ENCODE measurements around the gene CFAP99. TPM values are rescaled to one million over a fixed set of nuclear protein-coding genes. Genes with fewer than 3 reads are reported as not detected.

The CFAP99 gene
- total and polyA plus RNA-seq, 9 of the 15 experiments (the other 6 are each of a cell fraction or from before 2014, with no cell fraction given) = 0.07 to 0.18 (median 0.09) TPM; not detected in 6

DNA sequence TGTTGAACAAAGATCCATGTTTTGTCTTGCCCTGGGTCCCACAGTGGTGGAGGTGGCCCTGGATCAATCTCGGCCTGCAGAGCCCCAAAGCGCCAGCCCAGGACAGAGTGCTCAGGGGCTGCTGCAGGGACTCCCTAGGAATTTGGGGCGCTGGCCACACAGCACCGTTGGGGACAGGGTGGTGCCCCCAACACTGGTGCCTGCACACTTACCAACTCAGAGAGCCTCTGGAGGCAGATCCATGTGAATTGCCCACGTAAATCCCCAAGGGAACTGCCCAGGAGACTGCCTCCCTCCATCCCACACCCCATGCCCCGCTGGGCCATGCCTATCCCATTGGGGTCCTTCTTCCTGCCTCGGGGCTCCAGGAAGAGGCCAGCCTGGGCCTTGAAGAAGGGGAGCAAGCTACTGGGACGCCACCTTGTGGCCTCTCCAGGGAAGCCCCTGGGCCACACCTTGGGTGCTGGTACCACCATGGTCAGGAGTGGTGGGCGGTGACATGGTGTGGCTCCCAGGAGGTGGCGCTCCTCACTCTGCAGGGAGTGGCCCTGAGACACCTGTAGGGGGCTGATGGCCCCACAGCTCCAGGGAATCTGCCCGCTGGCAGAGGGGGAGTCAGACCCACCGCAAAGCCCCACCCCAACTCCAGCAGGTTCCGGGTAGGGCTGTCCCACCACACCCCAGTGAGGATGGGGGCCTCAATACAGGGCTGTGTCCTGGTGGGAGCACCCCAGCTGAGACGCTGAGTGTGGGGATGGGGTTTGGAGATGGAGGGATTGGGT is 22.8 kb downstream of the CFAP99 start (continued):
- no peak for TF ChIP-seq FOXP1 (CRISPR knock-in tag; IDR thresholded peaks at IDR 0.05)
- no peak for TF ChIP-seq SFPQ (IDR thresholded peaks at IDR 0.05; ENCODE audit: low read depth, low read length)
- no peak for TF ChIP-seq ZKSCAN3 (CRISPR knock-in tag; IDR thresholded peaks at IDR 0.05)
- TF ChIP-seq XRCC4 (IDR thresholded peaks at IDR 0.05; ENCODE audit: extremely low read depth, insufficient read depth, insufficient read length) = no peak
- TF ChIP-seq ZBTB49 (CRISPR knock-in tag; IDR thresholded peaks at IDR 0.05; ENCODE audit: borderline replicate concordance) = no peak
- TF ChIP-seq NR2C1 (IDR thresholded peaks at IDR 0.05) = no peak
- TF ChIP-seq NR2C1 (tag; IDR thresholded peaks at IDR 0.05) = no peak
- no peak for TF ChIP-seq C11orf30 (IDR thresholded peaks at IDR 0.05; ENCODE audit: low read depth)
- no peak for TF ChIP-seq ZNF561 (CRISPR knock-in tag; conservative IDR thresholded peaks at IDR 0.05)
- TF ChIP-seq SAFB2 (IDR thresholded peaks at IDR 0.05; ENCODE audit: borderline replicate concordance, low read depth, low read length, severe bottlenecking) = no peak
- TF ChIP-seq HNRNPUL1 (IDR thresholded peaks at IDR 0.05; ENCODE audit: low read length) = no peak
- TF ChIP-seq TEAD4 (IDR thresholded peaks at IDR 0.05; ENCODE audit: low read length) = no peak
- no peak for TF ChIP-seq TEAD4 (CRISPR knock-in tag; IDR thresholded peaks at IDR 0.05; ENCODE audit: borderline replicate concordance)
- TF ChIP-seq ZFPM2 (CRISPR knock-in tag; IDR thresholded peaks at IDR 0.05) = no peak
- TF ChIP-seq CBX5 (IDR thresholded peaks at IDR 0.05; ENCODE audit: borderline replicate concordance, low read depth) = peak; percentile 58; the same call in 1 of the 2 replicates
- no peak for TF ChIP-seq ZNF197 (CRISPR knock-in tag; IDR thresholded peaks at IDR 0.05; ENCODE audit: low read depth)
- no peak for TF ChIP-seq STAT5A (IDR thresholded peaks at IDR 0.05; ENCODE audit: borderline replicate concordance, low read length)
- TF ChIP-seq BCOR (IDR thresholded peaks at IDR 0.05) = no peak; the same call in 1 of the 2 replicates
- TF ChIP-seq ATF3 (IDR thresholded peaks at IDR 0.05) = no peak
- no peak for TF ChIP-seq ATF3 (CRISPR knock-in tag; conservative IDR thresholded peaks at IDR 0.05)
- TF ChIP-seq DMBX1 (CRISPR knock-in tag; IDR thresholded peaks at IDR 0.05; ENCODE audit: borderline replicate concordance) = no peak
- TF ChIP-seq RB1 (IDR thresholded peaks at IDR 0.05; ENCODE audit: low read depth) = peak; percentile 95
- TF ChIP-seq, protein P1, sequence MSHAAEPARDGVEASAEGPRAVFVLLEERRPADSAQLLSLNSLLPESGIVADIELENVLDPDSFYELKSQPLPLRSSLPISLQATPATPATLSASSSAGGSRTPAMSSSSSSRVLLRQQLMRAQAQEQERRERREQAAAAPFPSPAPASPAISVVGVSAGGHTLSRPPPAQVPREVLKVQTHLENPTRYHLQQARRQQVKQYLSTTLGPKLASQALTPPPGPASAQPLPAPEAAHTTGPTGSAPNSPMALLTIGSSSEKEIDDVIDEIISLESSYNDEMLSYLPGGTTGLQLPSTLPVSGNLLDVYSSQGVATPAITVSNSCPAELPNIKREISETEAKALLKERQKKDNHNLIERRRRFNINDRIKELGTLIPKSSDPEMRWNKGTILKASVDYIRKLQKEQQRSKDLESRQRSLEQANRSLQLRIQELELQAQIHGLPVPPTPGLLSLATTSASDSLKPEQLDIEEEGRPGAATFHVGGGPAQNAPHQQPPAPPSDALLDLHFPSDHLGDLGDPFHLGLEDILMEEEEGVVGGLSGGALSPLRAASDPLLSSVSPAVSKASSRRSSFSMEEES (CRISPR knock-in tag; IDR thresholded peaks at IDR 0.05) = no peak

Measured in K562 (cell line).